Measurements from ENCODE around the gene PRKAA1. TPM values are rescaled to one million over a fixed set of nuclear protein-coding genes. Genes with fewer than 3 reads are reported as not detected.

PRKAA1 gene
- total RNA-seq = 110 and 113 TPM in 2 replicates

DNA sequence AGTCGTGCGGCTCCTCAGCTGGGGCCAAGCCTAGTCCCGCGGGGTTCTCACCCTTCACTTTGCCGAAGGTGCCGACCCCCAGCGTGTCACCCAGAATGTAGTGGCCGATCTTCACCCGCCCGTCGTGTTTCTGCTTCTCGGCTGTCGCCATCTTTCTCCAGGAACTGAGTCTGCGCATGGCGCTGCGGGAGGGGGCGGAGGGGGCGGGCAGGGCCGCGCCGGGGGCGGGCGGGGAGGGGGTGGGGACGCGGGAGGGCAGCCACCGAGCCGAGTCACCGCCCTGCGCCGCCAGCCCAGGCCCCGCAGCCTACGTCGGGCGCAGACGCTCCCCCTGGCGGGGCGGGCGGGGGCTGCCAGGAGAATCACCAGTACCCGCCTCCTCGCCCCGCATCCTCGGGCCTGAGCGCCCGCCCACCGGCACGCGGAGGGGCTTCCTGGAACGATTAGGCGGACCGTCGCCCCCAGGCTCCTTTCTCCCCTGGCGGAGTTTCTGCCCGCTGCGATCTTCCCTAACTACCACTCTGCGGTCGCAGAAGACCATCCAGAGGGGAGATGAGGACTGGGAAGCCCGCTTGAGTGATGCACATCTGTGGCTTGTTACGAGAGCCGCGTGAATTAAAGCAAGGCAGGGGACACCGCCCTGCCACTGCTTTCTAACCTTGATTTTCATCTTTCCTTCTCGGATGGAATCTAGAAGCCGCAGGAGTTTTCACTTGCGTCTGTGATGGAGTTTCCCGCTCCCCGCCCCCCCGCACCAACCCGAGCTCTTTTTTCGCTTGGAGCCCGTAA, at the start of gene PRKAA1:
Gene PRKAA1 (minus strand): TSS at position 363 of the 789 bp plus-strand sequence. CDS start 185 bp downstream, at position 178.

DNA sequence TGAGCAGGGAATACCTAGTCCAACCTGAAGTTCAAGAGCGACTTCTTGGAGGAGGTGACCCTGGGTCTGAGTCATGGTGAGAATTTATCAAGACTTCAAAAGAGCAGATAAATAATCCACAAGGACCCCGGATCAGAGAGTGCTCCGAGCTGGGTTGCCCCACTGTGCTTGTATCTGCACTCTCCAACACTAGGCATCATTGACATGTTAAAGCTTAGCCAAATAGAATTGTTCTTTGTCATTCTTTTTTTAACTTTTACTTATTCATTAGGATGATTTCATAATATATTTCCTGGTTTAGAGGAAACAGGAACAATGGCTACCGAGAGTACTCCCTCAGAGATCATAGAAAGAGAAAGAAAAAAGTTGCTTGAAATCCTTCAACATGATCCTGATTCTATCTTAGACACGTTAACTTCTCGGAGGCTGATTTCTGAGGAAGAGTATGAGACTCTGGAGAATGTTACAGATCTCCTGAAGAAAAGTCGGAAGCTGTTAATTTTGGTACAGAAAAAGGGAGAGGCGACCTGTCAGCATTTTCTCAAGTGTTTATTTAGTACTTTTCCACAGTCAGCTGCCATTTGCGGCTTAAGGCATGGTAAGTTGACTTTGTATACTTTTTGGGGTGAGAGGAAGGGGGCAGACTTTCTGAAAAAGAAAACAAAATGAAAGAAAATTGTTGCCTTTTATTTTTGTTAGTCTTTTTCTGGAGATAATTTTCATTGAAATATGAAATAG, 43.1 kb upstream of the PRKAA1 start, which contains the start of gene CARD6:
Gene CARD6 (plus strand): TSS at position 300 of the 738 bp plus-strand sequence. CDS start 16 bp downstream, at position 316.

DNA sequence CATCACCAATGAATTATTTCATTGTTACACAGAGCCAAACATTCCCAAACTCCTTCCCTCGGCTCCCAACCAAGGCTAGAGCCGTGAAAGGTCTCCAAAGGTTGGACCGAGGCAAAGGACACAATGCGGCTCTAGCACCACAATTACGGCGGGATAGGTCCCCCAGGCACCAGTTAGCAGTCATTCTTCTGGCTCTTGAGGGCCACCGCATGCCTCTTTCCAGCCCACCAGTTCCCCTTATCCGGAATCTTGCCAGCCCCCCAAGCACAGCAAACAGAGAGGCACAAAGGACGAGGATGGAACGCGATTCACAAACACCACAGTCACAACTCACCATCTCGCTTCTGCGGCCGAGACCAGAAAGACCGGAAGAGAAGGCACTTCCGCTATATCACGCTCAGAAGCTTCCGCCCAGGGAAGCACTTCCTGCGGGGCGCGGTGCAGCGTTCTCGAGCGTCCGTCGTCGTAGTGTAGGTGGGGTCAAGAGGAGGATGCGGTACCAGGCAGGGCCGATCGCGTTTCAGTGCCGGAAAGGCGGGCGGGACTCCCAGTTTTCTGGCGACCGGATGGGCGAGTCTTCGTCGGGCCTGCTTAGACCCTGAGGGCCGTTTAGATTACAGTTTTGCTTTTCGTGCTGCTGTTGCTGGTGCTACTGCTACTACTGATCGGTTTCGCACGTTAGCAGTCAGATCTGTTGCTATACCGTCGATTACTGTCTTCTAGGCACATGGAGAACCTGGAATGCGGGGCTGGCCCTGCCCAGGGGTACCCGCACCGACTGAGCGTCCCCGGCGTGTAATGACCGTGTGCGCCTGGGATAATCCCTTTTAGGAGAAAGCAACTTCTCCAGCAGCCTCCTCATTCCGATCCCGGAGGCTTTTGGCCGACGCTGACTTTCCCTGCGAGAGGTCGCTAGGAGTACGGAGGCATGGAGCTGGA, 36.9 kb upstream of the PRKAA1 start, which contains the start of gene RPL37:
Gene RPL37 (minus strand): TSS at position 374 of the 939 bp plus-strand sequence. CDS start 37 bp downstream, at position 337.

DNA sequence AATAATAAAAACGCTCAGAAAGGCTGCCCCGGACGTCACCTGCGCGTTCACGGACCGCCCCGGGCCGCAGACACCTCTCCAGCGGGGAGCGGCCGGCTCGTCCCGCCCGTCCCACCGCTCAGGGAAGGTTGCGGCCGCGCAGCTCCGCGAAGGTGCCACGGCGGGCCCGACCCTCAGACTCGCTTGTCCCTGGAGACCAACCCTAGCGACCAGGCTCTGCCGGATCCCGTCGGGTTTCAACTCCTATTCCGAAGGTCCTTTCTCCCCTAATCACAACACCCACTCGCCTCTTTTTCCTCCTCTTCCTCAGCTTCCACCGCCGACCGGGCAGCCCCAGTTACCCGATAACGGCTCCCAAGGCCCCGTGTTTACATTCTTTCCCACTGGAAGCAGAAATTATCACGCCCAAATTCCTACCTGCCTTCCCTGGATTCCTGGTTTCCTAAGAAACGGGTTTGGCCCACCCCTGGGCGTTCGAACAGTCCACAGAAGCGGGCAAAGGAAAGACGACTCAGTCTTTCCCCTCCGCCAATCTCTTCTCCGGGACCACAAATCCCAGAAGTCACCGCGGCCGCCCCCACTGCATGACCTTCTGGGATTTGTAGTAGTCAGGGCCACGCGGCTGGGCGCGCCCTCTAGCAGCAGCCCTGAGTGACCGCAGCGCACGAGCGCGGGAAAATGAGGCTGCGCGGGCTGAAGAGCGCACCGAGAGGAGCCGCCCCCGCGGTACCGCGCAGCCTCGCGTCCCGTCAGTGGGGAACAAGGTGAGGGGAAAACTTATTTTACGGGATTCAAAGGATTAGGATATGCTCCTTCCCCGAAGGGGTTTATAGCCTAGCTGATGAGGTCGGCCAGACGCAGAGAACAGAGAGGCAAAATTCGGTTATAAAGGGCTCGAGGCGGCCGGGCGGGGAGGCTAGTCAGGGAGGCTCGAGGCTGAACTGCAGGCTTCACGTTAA, 42.5 kb downstream of the PRKAA1 start, which contains the start of gene TTC33:
Gene TTC33 (minus strand): TSS at position 555 of the 959 bp plus-strand sequence. CDS start 8,943 bp downstream, outside the sequence.

Small RNA genes within 50 kb of the gene (small RNA-seq; reads per million reads assigned to genes)
- gene RF00191 = not detected
- 12.4 reads per million, percentile 94 among the genes with 10 or more reads in this experiment for gene SNORD72

Other genes with a start within 250 kb of the PRKAA1 start
- gene PTGER4, start 118.5 kb downstream of the PRKAA1 start, total RNA-seq = 11.1 and 23.2 TPM in 2 replicates
- gene TTC33, start 42.4 kb downstream of the PRKAA1 start, total RNA-seq = 17.5 and 21.1 TPM in 2 replicates
- gene RPL37, start 36.8 kb upstream of the PRKAA1 start, total RNA-seq = 78.3 and 119 TPM in 2 replicates
- gene CARD6, start 43.0 kb upstream of the PRKAA1 start, total RNA-seq = 9.8 and 16.2 TPM in 2 replicates
- gene C7, start 111.1 kb upstream of the PRKAA1 start, total RNA-seq = not detected in 2 replicates

Measured in articular chondrocyte of knee joint (primary cell).